A549 (cell line): Measurements from ENCODE around the gene BPIFA3. TPM values are rescaled to one million over a fixed set of nuclear protein-coding genes. Genes with fewer than 3 reads are reported as not detected.

Source experiments
- ATAC-seq, 2 experiments: fragments of 200-7000 bp in 1 of 2; fragments of >200 bp in 1 of 2; cut with Nextera tagmentation in 1 of 2; cut with Tn5 transposase in 1 of 2; 3 replicates each; pipeline versions ENCODE4 v1.8.0 to v1.9.1; 2018 to 2020; ENCODE audit warnings: mild to moderate bottlenecking in 1 of 2, moderate library complexity in 1 of 2
- CTCF ChIA-PET: fragments of 300-600 bp; sonication (Branson Sonifier 250); formaldehyde crosslinking; extraction: SDS; loops from one replicate; lab custom pipeline; 2021; ENCODE audit warnings: antibody characterized with exemption, inconsistent platforms; lab: Yijun Ruan, JAX
- POLR2A ChIA-PET: fragments of 350-600 bp; formaldehyde crosslinking; extraction: SDS; loops from one replicate; lab custom pipeline; 2021; ENCODE audit warnings: antibody characterized with exemption, inconsistent platforms; lab: Yijun Ruan, JAX
- DNase-seq, 2 experiments: peaks; one replicate each; pipeline versions ENCODE4 v3.0.0 to v3.0.0-alpha.2; 2011 to 2016; ENCODE audit warnings: low read depth in 1 of 2, low spot score in 1 of 2
- FAIRE-seq: peaks from 2 replicates; lab custom pipeline; 2011; peaks lifted over from hg19 to GRCh38; lab: Jason Lieb, UNC
- H3K27ac ChIP-seq, 2 experiments: fragments of >200 bp; sonication (Bioruptor Twin); formaldehyde crosslinking; 3 replicates each; pipeline ENCODE4 v1.5.1; 2016 to 2017
- H3K4me1 ChIP-seq: fragments of >200 bp; sonication (Bioruptor Twin); formaldehyde crosslinking; 3 replicates; pipeline ENCODE4 v1.6.1; 2016
- H3K4me2 ChIP-seq: fragments of >200 bp; sonication (Bioruptor Twin); formaldehyde crosslinking; 3 replicates; pipeline ENCODE4 v1.6.1; 2016
- H3K4me3 ChIP-seq: fragments of >200 bp; sonication (Bioruptor Twin); formaldehyde crosslinking; 3 replicates; pipeline ENCODE4 v1.5.1; 2016
- H3K9me3 ChIP-seq: fragments of >200 bp; sonication (Bioruptor Twin); formaldehyde crosslinking; 3 replicates; pipeline ENCODE4 v1.6.1; 2016
- BCL3 ChIP-seq: fragments of >200 bp; sonication (Bioruptor Twin); formaldehyde crosslinking; IDR thresholded peaks from 3 replicates; pipeline ENCODE4 v1.6.1; 2016
- BHLHE40 ChIP-seq: IDR thresholded peaks from 2 replicates; pipeline ENCODE4 v1.6.1; 2012; ENCODE audit warnings: low read depth, low read length, inconsistent platforms
- CBX2 ChIP-seq: fragments of 200-600 bp; sonication (generic); IDR thresholded peaks from 2 replicates; pipeline ENCODE4 v1.6.1; 2016; ENCODE audit warnings: low read depth, mild to moderate bottlenecking, borderline replicate concordance
- CTCF ChIP-seq: fragments of >200 bp; sonication (Bioruptor Twin); formaldehyde crosslinking; IDR thresholded peaks from 3 replicates; pipeline ENCODE4 v1.5.1; 2016
- ELK1 ChIP-seq: fragments of 150-350 bp; IDR thresholded peaks from 2 replicates; pipeline ENCODE4 v1.6.1; 2014; ENCODE audit warnings: low read depth, mild to moderate bottlenecking, low read length
- MAZ ChIP-seq: fragments of 150-350 bp; IDR thresholded peaks from 2 replicates; pipeline ENCODE4 v1.6.1; 2014; ENCODE audit warnings: antibody characterized with exemption, low read depth, low read length, borderline replicate concordance
- RCOR1 ChIP-seq: fragments of 150-350 bp; IDR thresholded peaks from 2 replicates; pipeline ENCODE4 v1.6.1; 2014; ENCODE audit warnings: antibody characterized with exemption, low read length, low read depth
- REST ChIP-seq: fragments of 200-600 bp; sonication (generic); IDR thresholded peaks from 2 replicates; pipeline ENCODE4 v1.6.1; 2016; ENCODE audit warnings: antibody characterized with exemption, mild to moderate bottlenecking, moderate library complexity
- SREBF2 ChIP-seq: fragments of 450-650 bp; IDR thresholded peaks from 2 replicates; pipeline ENCODE4 v1.6.1; 2014; ENCODE audit warnings: mild to moderate bottlenecking, moderate library complexity
- TFCP2L1 ChIP-seq: fragments of 250-450 bp; sonication (Bioruptor Pico); IDR thresholded peaks from 2 replicates; pipeline ENCODE4 v1.5.0; 2021; ENCODE audit warnings: mild to moderate bottlenecking
- TP53 ChIP-seq: fragments of 250-450 bp; sonication (Bioruptor Pico); IDR thresholded peaks from 2 replicates; pipeline ENCODE4 v1.5.0; 2021; ENCODE audit warnings: mild to moderate bottlenecking, moderate library complexity
- ZC3H11A ChIP-seq: fragments of 450-650 bp; IDR thresholded peaks from 2 replicates; pipeline ENCODE4 v1.6.1; 2014; ENCODE audit warnings: antibody characterized with exemption, mild to moderate bottlenecking
- WGBS: methylation state at CpG from one replicate; pipeline ENCODE4 v1.1.6; 2017; ENCODE audit errors: missing lambda C conversion rate; 5-methylcytosine and 5-hydroxymethylcytosine counted together
- polyA plus RNA-seq, 4 experiments: library from polyadenylated mRNA; depleted of rRNA in 3 of 4; stranded (reverse); fragments of >200 nt; fragmentation: RNase III in 1 of 4; extraction: RNeasy Plus Mini Kit Qiagen cat#74134 plus additional on column Dnase treatment in 1 of 4; gene quantifications; 2 replicates in 3 of 4; 3 replicates in 1 of 4; pipeline ENCODE4 v1.2.3, GENCODE V29; 2011 to 2017

The BPIFA3 gene
- polyA plus RNA-seq, 2 of the 4 experiments (the other 2 are of a cell fraction), result not detected

GRCh38 chr20:33239418-33239817 lies 22.3 kb downstream of the BPIFA3 start:
- 0% methylated on average over 1 of the region's 1 CpG for WGBS
- no peak for DNase-seq
- H3K4me1 ChIP-seq, result no peaks in the 10 kb centered on the region
- no peaks in the 10 kb centered on the region for H3K9me3 ChIP-seq
- no peak overlapping the region for H3K4me3 ChIP-seq
- ATAC-seq, result no peak
- ChIA-PET POLR2A (no interaction called here), CTCF (interaction anchor here (1.0 to 1.4 kb wide), 3 partner anchors 27 to 143 kb away, joined by 3 read pairs; no protein-coding TSS in a partner anchor)
- no peak for FAIRE-seq
- H3K27ac ChIP-seq, result no peak overlapping the region
- TF ChIP-seq ELK1, result no peak
- no peak for TF ChIP-seq CBX2
- no peak for TF ChIP-seq RCOR1
- no peak for TF ChIP-seq MAZ
- TF ChIP-seq, all 56 proteins: peak for 0
- H3K4me2 ChIP-seq, result no peak overlapping the region

- H3K27ac ChIP-seq, result no peak overlapping the region
- DNase-seq (no peak), ATAC-seq (no peak), FAIRE-seq (no peak)
- no peak overlapping the region for H3K4me3 ChIP-seq
- H3K9me3 ChIP-seq, result no peaks in the 10 kb centered on the region
- TF ChIP-seq ZC3H11A (no peak), BCL3 (no peak), CTCF (no peak), RCOR1 (no peak), SREBF2 (no peak), BHLHE40 (no peak), REST (no peak), TP53 (CRISPR knock-in tag) (no peak)
- ChIA-PET CTCF (interaction anchor here (1.0 to 1.4 kb wide), 3 partner anchors 28 to 144 kb away, joined by 3 read pairs; no protein-coding TSS in a partner anchor), POLR2A (no interaction called here)
- no peak overlapping the region for H3K4me2 ChIP-seq
- WGBS, result 0% methylated on average over 4 of the region's 4 CpGs
- no peaks in the 10 kb centered on the region for H3K4me1 ChIP-seq
These were observed 23.0 kb downstream of the BPIFA3 start for GRCh38 chr20:33239979-33240736.

GRCh38 chr20:33240923-33241322 lies 23.8 kb downstream of the BPIFA3 start:
- no peak overlapping the region for H3K4me3 ChIP-seq
- ChIA-PET CTCF (interaction anchor here (1.4 kb wide), 1 partner anchor 51 kb away, joined by 3 read pairs; no protein-coding TSS in a partner anchor), POLR2A (no interaction called here)
- no peak for ATAC-seq
- H3K9me3 ChIP-seq, result no peaks in the 10 kb centered on the region
- H3K27ac ChIP-seq, result no peak overlapping the region
- no peak overlapping the region for H3K4me2 ChIP-seq
- H3K4me1 ChIP-seq, result no peaks in the 10 kb centered on the region
- no peak for TF ChIP-seq TFCP2L1 (CRISPR knock-in tag)
- 12% methylated on average over 5 of the region's 5 CpGs for WGBS
- no peak for FAIRE-seq
- no peak for DNase-seq
